GM12873 (cell line): Measurements from ENCODE around the gene NANOS3.

Source experiments
- CTCF ChIP-seq: IDR thresholded peaks from 2 replicates; pipeline ENCODE4 v1.5.1; 2012; ENCODE audit warnings: low read depth, mild to moderate bottlenecking, moderate library complexity, low read length, control low read depth; ENCODE audit not compliant: insufficient read depth; ENCODE audit errors: missing control alignments

NANOS3 gene

GRCh38 chr19:13859361-13859880, 17.5 kb upstream of the NANOS3 start:
- no peak for TF ChIP-seq CTCF

- TF ChIP-seq CTCF = no peak
Measured at GRCh38 chr19:13860679-13861391, 16.1 kb upstream of the NANOS3 start.

GRCh38 chr19:13861392-13861713, 15.6 kb upstream of the NANOS3 start:
- TF ChIP-seq CTCF = no peak

- peak; percentile 90 for TF ChIP-seq CTCF
Measured at GRCh38 chr19:13861714-13862531, 15.0 kb upstream of the NANOS3 start.

GRCh38 chr19:13864046-13864666, 12.8 kb upstream of the NANOS3 start:
- no peak for TF ChIP-seq CTCF

GRCh38 chr19:13864667-13865570, 12.0 kb upstream of the NANOS3 start:
- no peak for TF ChIP-seq CTCF
